BE2C (cell line): ENCODE measurements around the gene BEND2.

Experiments used
- DNase-seq: peaks from one replicate; pipeline ENCODE4 v3.0.0-alpha.2; 2020
- H3K27me3 ChIP-seq: fragments of 250-450 bp; sonication (Bioruptor Pico); 2 replicates; pipeline ENCODE4 v1.5.1; 2020; ENCODE audit warnings: mild to moderate bottlenecking
- H3K36me3 ChIP-seq: fragments of 250-450 bp; sonication (Bioruptor Pico); 2 replicates; pipeline ENCODE4 v1.5.1; 2020; ENCODE audit warnings: mild to moderate bottlenecking
- H3K4me1 ChIP-seq: fragments of 250-450 bp; sonication (Bioruptor Pico); 2 replicates; pipeline ENCODE4 v1.5.1; 2020
- H3K4me3 ChIP-seq: 2 replicates; pipeline ENCODE4 v1.5.1; 2011; ENCODE audit warnings: low read depth, low read length
- H3K9me3 ChIP-seq: fragments of 250-450 bp; sonication (Bioruptor Pico); 2 replicates; pipeline ENCODE4 v1.5.1; 2020
- CTCF ChIP-seq: IDR thresholded peaks from 2 replicates; pipeline ENCODE4 v1.5.1; 2012; ENCODE audit warnings: mild to moderate bottlenecking, low read depth, low read length

BEND2 gene

GRCh38 chrX:18210470-18210869 is 10.2 kb downstream of the BEND2 start:
- 0 out of 2 replicates have a peak, but pooled peaks have one; percentile 6 for TF ChIP-seq CTCF
- no peak for DNase-seq
- no peaks in the 10 kb centered on the region for H3K27me3 ChIP-seq
- H3K4me3 ChIP-seq = no peak overlapping the region
- no peaks in the 10 kb centered on the region for H3K4me1 ChIP-seq
- H3K36me3 ChIP-seq = no peaks in the 10 kb centered on the region
- H3K9me3 ChIP-seq = no peaks in the 10 kb centered on the region

- H3K27me3 ChIP-seq = no peaks in the 10 kb centered on the region
- no peaks in the 10 kb centered on the region for H3K36me3 ChIP-seq
- DNase-seq = no peak
- H3K4me3 ChIP-seq = no peak overlapping the region
- H3K4me1 ChIP-seq = no peaks in the 10 kb centered on the region
- H3K9me3 ChIP-seq = no peaks in the 10 kb centered on the region
- TF ChIP-seq CTCF = no peak
Measured at GRCh38 chrX:18206657-18207056, 14.0 kb downstream of the BEND2 start.

GRCh38 chrX:18203631-18204030 is 17.1 kb downstream of the BEND2 start:
- DNase-seq = no peak
- no peaks in the 10 kb centered on the region for H3K4me1 ChIP-seq
- no peaks in the 10 kb centered on the region for H3K9me3 ChIP-seq
- no peaks in the 10 kb centered on the region for H3K36me3 ChIP-seq
- no peak for TF ChIP-seq CTCF
- H3K4me3 ChIP-seq = no peak overlapping the region
- no peaks in the 10 kb centered on the region for H3K27me3 ChIP-seq

- Histone ChIP-seq H3K36me3 (no peaks in the 10 kb centered on the region), H3K27me3 (no peaks in the 10 kb centered on the region), H3K4me1 (no peaks in the 10 kb centered on the region), H3K4me3 (no peak overlapping the region), H3K9me3 (no peaks in the 10 kb centered on the region)
- no peak for DNase-seq
- no peak for TF ChIP-seq CTCF
Measured at GRCh38 chrX:18194688-18195087, 26.0 kb downstream of the BEND2 start.

- Histone ChIP-seq H3K36me3 (no peaks in the 10 kb centered on the region), H3K27me3 (no peaks in the 10 kb centered on the region), H3K9me3 (no peaks in the 10 kb centered on the region), H3K4me3 (no peak overlapping the region), H3K4me1 (no peaks in the 10 kb centered on the region)
- DNase-seq = no peak
- TF ChIP-seq CTCF = no peak
Measured at GRCh38 chrX:18179446-18179845, 41.2 kb downstream of the BEND2 start.

GRCh38 chrX:18174971-18175370 is 45.7 kb downstream of the BEND2 start:
- no peak for TF ChIP-seq CTCF
- Histone ChIP-seq H3K9me3 (no peaks in the 10 kb centered on the region), H3K36me3 (no peaks in the 10 kb centered on the region), H3K27me3 (no peaks in the 10 kb centered on the region), H3K4me1 (no peaks in the 10 kb centered on the region), H3K4me3 (no peak overlapping the region)
- DNase-seq = no peak
